Measurements from ENCODE around the gene GOLIM4.
A peak's percentile ranks its signal among the peaks of the same experiment; 100 is the strongest.

Gene GOLIM4

DNA sequence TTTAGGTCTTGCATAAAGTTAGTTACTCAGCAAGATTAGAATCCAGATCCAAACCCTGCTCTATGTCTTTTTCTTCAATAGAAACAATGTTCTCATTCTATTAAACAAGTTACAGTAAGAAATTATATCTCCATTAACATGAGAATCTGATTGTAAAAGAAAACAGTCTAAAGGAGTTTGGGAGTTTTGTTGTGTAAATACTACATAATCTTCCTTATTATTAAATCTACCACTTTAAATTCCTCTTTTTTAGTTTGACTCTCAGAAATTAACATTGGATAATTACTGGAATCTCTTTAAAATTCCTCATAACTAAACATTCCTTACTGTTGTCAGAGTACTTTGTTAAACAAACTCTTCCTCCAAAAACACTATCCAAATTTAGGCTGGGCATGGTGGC, 1.7 kb upstream of the GOLIM4 start:
- DNase-seq: no peak

DNA sequence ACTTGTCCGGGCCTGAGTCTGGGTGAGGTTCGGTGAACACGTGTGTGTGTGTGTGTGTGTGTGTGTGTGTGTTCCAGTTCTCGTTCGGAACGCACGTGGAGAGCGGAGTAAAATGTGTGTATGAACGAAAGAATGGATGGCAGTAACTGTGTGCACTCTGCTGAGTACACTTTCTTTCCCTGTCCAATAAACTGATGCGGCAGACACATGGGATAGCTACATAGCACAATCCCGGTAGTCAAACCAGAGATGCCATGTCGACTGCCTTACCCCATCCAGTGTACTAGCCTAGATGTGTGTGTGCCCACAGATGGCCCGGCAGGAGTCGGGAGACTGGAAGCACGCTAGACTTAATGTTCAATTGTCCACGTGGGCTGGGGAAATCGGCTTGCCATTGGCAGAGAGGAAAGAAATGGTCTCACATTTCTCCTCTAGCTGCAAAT, 507 bp upstream of the GOLIM4 start:
- no peak for DNase-seq

DNA sequence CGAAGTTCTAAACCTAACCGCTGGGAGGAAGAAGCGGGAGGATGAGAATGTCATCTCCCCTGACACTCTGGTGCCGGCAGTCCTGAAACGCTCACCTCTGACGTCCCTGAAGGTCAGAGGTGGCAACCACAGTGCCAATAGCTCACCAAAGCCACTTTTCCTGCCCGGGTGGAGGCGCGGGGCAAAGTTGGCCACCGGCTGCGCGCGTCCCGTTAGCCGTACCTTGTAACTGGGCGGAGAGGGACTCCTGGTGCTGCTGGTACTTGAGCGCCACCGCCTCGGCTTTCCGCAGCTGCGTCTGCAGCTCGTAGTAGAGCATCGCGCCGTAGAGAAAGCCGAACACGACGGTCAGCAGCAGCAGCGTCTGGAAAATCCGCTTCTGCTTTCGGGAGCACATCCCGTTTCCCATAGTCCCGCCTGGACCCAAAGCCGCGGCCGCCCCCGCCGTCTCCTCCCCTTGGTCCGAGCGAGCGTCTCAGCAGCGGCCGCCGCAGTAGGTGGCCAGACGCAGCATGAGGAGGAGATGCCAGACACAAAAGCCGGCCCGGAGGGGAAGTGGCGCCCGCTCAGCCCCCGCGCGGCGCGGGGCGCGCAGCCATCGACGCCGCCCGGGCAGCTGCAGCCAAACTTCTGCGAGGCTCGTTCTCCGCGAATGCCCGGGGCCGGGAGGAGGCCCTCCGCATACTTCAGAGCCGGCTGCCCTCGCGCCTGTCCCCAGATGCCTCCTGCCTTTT, 680 bp downstream of the GOLIM4 start:
- DNase-seq: peak in 1 of 4 experiments; percentile 0

DNA sequence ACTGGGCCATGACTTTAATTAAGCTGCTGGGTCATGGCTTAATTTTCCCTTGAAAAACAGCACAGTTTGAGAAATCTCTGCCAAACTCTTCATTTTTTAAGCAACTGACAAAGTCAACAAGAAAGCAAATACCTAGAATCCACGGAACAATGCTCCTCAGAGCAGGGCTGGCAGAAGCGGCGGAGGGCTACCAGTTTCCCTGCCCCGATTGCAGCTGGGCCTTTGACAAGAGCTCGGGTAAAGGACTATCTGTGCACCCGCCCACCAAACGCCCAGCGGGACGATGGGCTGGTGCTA, 1.2 kb downstream of the GOLIM4 start:
- no peak for DNase-seq

DNA sequence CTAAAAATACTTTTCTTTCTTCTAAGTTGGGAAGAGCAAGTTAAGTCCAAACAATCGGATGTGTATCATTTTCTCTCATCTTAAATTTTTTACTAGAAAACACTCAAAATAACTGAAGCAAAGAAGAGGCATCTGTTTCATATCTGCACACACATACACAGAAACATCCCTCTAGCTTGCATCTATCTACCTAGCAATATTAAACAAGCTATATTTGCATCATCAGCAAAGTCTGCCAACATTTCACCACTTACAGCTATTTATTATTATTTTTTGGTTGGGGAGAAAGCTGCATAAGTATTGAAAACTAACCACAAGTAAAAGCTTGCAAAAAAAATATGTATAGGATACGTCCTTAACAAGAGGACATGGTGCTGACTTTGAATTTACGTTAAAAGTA, 1.9 kb downstream of the GOLIM4 start:
- no peak for DNase-seq

DNA sequence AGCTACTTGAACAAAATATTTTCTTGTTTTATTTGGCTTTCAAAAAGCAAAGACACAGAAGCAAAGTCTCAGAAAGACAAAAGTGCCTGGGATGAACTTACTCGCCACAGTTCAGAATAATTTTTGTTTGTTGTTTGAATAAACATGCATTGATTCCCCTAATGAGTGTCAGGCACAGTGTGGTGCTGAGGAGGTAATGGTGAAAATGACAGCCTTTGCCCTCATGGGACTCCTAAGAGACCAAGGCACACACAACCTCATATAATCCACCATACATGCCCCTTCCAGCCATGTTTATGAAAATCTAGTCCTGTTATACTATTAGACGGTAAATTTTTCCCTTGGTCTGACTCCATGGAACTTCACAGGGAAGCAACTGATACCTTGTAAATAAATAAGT, 2.5 kb downstream of the GOLIM4 start:
- DNase-seq: no peak

DNA sequence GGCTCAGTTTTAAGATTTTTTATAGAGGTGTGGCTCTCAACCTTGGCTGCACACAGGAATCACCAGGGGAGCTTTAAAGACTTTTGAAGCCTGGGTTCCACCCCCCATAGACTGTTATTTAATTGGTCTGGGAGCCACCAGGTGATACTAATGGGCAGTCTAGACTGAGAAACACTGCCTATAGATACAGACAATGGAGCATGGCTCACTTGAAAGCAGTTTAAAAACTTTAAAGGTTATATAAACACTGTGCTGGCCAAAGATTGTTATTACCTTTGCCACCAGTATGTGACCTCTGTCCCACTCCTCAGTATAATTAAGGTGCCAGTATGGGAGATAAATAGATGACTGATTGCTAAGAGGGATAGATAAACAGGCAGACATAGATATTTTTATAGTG, 3.8 kb downstream of the GOLIM4 start:
- no peak for DNase-seq

DNA sequence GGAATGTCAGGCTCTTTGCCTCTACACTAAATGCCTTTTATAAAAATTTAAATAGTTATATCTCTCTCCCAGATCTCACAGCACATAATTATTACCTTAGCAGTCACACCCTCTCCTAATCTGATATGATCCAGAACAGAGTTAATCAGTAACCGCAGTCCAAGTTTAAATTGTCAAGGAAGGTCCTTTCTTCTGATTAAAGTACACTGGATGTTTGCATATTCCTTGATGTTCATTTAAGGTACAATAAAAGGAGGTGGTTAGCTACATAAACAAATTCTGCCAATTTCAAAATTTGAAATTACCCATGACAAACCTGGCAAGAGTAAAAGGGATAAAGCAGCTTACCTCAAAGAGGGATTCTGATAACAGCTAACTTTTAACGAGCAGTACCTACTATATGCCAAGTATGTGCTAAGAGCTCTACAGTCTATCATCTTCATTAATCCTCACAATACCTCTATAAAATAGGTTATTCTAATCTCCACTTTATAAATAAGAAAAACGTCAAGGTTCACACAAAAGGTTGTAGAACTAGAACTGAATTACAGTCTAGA, 4.3 kb downstream of the GOLIM4 start:
- DNase-seq: no peak

DNA sequence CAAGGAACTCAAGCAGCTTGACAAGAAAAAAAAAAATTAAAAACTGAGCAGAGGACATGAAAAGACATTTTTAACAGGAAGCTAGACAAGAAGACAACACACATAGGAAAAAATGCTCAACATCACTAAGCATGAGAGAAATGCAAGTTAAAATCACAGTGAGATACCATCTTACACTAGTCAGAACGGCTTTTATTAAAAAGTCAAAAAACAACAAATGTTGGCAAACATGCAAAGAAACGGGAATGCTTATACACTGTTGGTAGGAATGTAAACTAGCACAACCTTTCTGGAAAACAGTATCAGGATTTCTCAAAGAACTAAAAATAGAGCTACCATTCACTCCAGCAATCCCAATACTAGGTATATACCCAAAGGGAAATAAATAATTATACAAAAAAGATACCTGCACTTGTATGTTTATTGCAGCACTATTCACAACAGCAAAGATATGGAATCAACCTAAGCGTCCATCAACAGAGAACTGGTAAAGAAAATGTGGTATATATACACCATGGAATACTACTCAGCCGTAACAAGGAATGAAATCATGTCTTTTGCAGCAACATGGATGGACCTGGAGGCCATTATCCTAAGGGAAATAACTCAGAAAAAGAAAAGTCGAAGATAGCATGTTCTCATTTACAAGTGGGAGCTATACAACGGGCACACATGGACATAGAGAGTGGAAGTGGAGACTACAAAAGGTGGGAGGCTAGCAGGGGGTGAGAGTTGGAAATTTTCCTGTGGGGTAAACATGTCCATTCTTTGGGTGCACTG, 5.2 kb downstream of the GOLIM4 start:
- no peak for DNase-seq

DNA sequence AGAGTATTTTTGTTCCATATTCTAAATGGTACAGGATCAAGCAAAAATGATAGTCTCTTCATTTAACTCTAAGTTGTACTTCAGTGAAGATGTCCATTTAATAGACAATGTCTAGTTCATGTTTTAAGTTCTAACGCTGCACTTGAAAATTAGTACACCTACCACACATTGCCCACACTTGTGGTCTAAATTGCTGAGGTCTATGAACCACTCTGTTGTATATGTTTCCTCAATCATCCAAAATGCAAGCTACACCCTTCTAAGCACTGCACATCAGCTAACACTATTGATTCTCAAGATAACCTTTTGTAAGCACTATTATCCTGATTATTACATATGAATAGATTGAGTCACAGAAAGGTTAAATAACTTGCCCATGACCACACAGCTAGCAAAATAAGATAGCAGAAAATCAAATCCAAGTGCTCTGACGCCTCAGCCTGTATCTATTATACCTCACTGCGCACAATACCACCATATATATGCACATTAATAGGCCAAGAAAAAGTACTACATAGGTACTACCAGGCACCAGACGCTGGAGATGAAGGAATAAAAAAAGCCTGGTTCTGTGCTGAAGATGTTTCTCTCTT, 6.4 kb downstream of the GOLIM4 start:
- no peak for DNase-seq

DNA sequence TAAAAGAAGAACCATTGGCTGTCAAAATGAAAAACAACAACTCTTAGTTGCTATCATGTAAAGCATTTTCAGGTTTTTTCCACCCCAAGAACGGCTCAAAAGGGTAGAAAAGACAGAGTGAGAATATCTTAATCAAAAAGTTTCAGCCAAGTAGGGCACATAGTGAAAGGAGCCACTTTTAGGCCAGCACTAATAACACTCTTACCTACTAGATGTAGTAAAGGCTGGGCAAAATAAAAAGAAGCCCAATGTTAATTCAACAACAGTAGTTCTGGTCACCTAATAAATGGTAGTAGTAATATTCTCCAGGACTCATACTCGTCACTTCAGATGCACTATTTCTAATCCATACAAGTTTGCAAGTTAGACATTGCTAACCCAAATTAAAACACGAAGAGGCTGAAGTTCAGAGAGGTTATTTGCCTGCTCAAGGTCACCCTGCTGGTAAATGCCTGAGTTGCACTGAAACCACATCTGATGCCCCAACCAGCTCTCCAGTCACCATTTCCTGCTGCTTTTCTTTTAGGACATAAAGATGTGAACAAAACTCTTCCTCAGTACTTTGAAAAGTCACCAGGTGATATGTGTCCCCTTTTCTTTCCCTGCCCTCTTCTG, 7.5 kb downstream of the GOLIM4 start:
- DNase-seq: no peak

DNA sequence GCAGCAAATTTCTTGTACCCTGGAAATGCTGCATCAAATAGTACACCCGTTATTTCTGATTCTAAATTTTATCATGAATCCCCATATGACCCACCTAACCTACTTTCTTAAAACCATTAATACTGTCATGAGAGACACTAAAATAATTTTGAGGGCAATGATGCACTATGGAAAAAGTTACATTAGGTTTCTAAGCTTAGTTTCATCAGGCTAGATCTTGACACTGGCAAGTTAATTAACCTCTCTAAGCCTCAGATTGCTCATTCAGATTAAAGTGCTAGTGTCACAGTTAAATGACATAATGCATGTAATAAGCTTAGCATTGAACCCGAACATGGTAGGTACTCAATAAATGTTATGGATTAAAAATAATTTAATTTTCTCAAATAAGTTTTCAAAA, 8.2 kb downstream of the GOLIM4 start:
- DNase-seq: no peak

DNA sequence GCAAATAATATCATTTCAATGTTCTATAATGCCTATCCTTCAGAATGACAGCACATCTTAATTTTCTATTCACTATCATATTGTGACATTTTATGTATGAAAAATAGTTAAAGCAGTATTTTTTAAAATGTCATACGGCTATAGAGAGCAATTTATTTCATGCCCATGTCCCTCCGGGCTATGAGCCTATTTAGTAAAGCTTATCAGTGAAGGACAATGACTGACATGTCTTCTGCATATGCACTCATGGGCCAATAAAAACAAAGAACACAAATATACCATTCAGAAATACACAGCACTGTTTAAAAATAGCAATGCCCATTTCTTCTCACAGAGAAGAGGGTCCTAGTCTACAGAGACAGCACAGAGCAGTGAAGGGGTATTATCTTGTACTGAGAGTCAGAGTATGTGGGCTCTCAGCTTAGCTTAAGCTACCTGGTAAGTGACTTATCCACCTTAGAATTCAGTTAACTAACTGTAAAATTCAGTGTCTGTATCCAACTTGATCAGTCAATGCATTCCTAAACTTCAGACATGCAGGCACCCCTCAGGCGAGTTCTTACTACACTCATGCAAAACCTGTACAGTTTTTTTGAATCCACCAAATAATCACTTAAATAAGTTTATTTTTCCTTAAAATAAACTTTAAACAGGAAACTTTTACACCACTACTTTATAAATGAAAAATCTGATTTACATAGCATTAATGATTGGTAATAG, 9.0 kb downstream of the GOLIM4 start:
- DNase-seq: no peak

DNA sequence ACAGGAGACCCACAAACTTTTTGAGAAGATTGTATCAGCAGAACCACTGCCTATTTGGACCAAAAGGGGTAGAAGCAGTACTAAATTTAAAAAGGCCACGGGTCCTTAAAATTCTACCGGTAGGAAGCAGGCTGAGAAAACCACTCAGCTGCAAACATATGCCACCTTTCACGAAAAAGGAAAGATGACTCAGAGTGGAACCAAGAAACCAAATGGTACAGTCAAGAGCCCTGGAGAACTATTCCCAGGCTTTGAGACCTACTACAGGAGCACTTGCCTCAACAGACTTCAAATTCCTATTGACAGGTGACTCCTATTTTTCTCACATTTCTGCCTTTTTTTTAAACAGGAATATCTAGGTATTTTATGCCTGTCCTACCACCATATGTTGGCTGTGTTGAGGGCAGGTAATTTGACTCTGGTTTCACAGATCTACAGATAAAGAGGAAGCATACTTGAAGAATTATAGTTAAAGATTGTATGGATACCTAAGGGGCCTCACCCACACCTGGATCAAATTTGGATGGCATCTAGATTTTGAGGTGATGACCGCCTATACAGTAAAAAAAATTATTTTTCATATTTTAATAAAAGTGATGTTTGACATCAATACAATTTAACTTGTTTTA, 10.1 kb downstream of the GOLIM4 start:
- no peak for DNase-seq

DNA sequence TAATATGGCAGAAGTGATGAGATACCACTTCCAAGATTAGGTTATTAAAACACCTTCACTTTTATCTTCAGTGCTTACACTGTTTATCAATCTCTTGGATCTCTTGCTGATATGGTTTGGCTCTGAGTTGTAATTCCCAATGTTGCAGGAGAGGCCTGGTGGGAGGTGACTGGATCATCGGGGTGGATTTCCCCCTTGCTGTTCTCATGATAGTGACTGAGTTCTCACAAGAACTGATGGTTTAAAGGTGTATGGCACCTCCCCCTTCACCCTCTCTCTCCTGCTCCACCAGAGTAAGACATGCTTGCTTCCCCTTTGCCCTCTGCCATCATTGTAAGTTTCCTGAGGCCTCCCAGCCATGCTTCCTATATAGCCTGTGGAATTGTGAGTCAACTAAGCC, 11.8 kb downstream of the GOLIM4 start:
- DNase-seq: no peak

DNA sequence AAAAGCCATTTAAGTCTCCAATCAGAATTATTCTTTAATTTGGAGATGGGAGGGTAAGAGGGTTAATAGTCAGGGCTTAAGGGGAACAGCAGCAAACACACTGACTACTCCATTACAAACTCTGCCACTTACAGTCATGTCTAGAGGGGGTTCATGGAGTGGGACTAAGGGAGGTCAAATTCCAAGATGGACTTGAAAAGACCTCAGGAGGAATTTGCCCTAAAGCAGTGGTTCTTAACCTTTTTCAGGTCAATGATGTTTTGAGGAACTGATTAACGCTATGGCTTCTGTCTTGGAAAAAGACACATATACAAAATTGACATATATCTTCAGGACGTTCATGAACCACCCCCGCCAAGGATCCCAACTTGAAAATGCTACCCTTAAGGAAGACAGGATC, 13.9 kb downstream of the GOLIM4 start:
- DNase-seq: no peak

DNA sequence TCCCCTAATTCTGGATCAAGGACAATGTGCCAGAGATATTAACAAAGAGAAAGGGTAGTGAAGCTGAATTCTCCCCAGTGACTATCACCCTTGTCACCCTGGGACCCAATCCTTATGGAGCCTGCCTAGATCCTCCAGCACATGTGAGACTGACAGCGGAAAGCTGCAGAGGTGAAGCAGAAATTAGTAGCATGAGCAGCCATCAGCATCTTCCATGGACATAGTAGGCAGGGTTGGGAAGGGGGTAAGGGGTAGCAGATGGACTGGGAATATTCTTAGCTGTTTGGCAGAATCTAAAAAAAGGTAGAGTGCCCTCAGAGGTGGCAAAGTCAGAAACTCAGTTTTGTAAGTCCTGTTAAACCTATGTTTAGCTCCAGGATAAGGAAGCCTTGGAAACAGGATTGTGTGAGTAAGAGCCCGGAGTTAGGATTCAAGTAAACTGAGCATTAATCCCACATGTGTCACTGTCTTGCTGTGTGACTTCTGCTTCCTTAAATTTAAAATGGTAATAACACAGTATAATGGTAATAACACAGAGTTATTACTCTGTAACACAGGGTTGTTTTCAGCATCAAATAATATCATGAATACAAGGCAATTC, 14.5 kb downstream of the GOLIM4 start:
- no peak for DNase-seq

DNA sequence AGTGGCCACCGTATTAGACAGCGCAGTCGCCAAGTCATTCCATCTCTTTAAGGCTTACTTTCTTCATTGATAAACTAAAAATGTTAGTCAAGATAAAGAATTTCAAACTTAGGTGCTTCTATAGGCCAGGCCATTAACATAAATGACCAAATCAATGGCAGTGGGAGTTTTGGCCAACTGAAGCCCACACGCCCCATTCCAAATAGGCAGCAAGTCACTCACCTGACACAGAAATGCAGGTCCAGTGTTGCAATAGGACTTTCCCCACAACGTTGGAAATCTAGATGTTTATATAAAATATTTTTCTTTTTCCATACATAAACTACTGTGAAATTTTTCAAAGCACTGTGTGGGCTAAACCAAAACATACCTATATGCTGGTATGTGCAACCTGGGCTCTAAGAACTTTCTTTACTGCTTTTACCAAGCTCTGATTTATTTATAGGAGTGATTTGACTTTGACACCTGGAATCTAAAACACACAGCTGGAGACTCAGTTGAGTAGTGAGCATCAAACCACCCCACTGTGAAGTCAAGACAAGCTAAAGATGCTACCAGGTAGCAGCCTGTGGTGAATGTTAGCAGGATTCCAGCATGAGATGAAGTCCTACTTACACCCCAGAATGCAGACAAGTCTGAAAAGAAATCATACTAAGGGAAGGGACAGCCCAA, 15.1 kb downstream of the GOLIM4 start:
- DNase-seq: no peak

DNA sequence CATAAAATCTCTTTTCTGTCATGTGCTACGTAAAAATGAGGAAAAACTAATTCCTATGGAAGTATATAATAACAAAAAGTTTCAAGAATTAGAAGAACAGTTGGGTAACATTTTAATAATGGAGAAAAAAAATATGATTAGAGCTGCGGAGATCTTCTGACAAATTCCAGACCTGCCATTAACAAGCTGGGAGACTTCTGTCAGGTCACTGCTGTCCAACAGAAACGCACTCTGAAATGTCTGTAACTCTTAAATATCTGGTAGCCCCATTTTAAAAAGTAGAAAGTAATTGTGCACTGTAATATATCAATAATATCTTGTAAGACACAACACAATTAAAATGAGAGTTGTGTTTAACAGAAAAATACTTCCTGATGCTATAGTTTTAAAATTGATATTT, 15.7 kb downstream of the GOLIM4 start:
- DNase-seq: no peak

DNA sequence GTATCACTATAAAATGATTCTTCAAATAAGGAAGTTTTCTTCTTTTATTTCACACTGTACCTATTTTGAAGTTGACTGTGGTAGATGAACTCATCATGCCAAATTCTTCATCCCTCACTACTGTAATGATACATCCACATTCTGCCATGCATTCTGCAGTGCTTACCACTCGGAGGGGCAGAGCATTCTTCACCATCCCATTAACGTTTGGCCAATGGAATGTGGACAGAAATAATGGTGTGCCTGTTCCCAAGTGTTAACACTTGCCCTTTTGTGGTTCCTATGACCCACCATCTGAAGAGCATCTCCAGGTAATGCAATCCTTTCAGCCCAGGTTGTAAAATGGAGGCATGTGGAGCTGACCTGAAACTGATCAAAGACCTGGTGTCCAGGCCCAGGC, 18.6 kb downstream of the GOLIM4 start:
- DNase-seq: no peak

DNA sequence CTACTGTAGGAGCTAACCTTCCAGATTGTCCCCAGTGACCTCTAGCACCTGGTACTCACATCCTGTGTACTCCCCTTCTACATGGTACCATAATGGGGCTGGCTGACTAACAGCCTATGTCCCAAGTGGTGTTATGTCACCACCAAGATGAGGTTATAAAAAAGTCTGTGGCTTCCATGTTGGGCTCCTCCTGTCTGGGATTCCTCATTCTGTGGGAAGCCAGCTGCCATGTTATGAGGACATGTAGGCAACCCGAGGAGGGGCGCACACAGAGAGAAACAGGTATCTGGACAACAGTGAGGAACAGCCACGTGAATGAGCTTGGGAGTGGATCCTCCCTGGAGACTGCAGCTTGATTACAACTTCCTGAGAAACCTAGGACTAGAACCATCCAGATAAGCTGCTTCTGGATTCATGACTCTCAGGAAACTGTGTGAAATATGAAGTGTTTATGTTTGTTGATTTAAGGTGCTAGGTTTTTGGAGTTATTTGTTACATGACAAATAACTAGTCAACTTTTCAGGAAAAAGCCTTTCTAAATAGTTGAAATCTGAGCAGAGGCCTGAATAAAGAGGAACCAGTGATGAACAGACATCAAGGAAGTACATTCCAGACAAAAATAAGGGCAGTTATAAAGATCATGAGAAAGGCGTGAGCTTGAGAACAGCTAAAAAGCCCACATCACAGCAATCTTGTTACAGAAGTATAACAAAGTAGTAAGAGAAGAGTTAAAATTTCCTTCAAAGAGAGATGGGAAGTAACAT, 21.7 kb downstream of the GOLIM4 start:
- DNase-seq: no peak
